Loucy (cell line): ENCODE data around the gene BEST1.

Experiments used
- EZH2phosphoT487 ChIP-seq: fragments of 200-600 bp; IDR thresholded peaks from 2 replicates; pipeline ENCODE4 v1.6.1; 2018; ENCODE audit warnings: antibody characterized with exemption, mild to moderate bottlenecking, moderate library complexity, borderline replicate concordance
- TF ChIP-seq, protein P1 (sequence below): fragments of 200-600 bp; sonication (generic); conservative IDR thresholded peaks from 2 replicates; pipeline ENCODE4 v1.5.1; 2014; ENCODE audit warnings: mild to moderate bottlenecking, antibody characterized with exemption, low read length

DNA sequence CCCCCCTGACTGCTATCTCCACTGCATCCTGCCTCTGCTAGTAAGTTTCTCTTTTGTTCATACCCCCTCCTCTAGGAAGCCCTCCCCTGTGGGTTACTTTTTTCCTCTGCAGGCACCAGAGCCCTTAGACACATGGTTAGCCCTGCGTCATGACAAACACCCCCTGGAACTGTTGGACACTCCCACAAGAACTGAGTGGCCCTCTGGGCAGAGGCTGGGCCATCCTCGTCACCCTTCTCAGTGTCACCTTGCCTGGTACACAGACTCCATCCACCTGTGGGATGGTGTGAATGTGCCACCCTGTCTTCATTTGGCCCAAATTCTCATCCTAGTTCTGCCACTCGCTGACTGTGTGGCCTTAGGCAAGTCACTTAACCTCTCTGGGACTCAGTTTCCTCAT, 28.7 kb upstream of the BEST1 start:
- TF ChIP-seq, protein P1, sequence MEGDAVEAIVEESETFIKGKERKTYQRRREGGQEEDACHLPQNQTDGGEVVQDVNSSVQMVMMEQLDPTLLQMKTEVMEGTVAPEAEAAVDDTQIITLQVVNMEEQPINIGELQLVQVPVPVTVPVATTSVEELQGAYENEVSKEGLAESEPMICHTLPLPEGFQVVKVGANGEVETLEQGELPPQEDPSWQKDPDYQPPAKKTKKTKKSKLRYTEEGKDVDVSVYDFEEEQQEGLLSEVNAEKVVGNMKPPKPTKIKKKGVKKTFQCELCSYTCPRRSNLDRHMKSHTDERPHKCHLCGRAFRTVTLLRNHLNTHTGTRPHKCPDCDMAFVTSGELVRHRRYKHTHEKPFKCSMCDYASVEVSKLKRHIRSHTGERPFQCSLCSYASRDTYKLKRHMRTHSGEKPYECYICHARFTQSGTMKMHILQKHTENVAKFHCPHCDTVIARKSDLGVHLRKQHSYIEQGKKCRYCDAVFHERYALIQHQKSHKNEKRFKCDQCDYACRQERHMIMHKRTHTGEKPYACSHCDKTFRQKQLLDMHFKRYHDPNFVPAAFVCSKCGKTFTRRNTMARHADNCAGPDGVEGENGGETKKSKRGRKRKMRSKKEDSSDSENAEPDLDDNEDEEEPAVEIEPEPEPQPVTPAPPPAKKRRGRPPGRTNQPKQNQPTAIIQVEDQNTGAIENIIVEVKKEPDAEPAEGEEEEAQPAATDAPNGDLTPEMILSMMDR, result no peak
- TF ChIP-seq EZH2phosphoT487, result no peak
